ENCODE results near the gene AADACL2.

DNA sequence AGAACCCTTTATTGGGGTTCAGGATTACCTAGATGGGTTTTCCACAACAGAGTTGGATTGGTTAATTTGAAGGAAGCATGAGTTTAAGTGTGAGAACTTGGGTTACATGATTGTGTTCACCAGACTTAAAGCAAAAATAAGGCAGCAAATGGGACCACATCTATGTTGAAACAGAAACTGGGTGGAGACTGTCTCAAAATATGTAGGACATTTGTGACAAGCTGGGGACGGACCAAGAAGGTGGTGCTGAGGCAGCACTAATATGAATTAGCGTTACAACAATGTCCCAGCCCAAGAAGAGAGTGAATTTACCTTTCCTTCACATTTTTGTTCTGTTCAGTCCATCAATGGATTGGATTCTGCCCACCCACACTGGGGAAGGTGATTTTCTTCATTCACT, 866 bp upstream of the AADACL2 start:
- TF ChIP-seq, protein P1, sequence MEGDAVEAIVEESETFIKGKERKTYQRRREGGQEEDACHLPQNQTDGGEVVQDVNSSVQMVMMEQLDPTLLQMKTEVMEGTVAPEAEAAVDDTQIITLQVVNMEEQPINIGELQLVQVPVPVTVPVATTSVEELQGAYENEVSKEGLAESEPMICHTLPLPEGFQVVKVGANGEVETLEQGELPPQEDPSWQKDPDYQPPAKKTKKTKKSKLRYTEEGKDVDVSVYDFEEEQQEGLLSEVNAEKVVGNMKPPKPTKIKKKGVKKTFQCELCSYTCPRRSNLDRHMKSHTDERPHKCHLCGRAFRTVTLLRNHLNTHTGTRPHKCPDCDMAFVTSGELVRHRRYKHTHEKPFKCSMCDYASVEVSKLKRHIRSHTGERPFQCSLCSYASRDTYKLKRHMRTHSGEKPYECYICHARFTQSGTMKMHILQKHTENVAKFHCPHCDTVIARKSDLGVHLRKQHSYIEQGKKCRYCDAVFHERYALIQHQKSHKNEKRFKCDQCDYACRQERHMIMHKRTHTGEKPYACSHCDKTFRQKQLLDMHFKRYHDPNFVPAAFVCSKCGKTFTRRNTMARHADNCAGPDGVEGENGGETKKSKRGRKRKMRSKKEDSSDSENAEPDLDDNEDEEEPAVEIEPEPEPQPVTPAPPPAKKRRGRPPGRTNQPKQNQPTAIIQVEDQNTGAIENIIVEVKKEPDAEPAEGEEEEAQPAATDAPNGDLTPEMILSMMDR (IDR thresholded peaks at IDR 0.05; ENCODE audit: low read depth, low read length, missing input control), result no peak
- TF ChIP-seq RAD21 (IDR thresholded peaks at IDR 0.05), result no peak
- TF ChIP-seq, protein P2, sequence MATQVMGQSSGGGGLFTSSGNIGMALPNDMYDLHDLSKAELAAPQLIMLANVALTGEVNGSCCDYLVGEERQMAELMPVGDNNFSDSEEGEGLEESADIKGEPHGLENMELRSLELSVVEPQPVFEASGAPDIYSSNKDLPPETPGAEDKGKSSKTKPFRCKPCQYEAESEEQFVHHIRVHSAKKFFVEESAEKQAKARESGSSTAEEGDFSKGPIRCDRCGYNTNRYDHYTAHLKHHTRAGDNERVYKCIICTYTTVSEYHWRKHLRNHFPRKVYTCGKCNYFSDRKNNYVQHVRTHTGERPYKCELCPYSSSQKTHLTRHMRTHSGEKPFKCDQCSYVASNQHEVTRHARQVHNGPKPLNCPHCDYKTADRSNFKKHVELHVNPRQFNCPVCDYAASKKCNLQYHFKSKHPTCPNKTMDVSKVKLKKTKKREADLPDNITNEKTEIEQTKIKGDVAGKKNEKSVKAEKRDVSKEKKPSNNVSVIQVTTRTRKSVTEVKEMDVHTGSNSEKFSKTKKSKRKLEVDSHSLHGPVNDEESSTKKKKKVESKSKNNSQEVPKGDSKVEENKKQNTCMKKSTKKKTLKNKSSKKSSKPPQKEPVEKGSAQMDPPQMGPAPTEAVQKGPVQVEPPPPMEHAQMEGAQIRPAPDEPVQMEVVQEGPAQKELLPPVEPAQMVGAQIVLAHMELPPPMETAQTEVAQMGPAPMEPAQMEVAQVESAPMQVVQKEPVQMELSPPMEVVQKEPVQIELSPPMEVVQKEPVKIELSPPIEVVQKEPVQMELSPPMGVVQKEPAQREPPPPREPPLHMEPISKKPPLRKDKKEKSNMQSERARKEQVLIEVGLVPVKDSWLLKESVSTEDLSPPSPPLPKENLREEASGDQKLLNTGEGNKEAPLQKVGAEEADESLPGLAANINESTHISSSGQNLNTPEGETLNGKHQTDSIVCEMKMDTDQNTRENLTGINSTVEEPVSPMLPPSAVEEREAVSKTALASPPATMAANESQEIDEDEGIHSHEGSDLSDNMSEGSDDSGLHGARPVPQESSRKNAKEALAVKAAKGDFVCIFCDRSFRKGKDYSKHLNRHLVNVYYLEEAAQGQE (IDR thresholded peaks at IDR 0.05), result no peak
- TF ChIP-seq HNF4G (IDR thresholded peaks at IDR 0.05), result no peak
- no peak for TF ChIP-seq HNF4A (conservative IDR thresholded peaks at IDR 0.05)
- TF ChIP-seq RXRA (IDR thresholded peaks at IDR 0.05), result no peak
- TF ChIP-seq, protein P3, sequence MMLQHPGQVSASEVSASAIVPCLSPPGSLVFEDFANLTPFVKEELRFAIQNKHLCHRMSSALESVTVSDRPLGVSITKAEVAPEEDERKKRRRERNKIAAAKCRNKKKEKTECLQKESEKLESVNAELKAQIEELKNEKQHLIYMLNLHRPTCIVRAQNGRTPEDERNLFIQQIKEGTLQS (IDR thresholded peaks at IDR 0.05), result no peak
- TF ChIP-seq, protein P4, sequence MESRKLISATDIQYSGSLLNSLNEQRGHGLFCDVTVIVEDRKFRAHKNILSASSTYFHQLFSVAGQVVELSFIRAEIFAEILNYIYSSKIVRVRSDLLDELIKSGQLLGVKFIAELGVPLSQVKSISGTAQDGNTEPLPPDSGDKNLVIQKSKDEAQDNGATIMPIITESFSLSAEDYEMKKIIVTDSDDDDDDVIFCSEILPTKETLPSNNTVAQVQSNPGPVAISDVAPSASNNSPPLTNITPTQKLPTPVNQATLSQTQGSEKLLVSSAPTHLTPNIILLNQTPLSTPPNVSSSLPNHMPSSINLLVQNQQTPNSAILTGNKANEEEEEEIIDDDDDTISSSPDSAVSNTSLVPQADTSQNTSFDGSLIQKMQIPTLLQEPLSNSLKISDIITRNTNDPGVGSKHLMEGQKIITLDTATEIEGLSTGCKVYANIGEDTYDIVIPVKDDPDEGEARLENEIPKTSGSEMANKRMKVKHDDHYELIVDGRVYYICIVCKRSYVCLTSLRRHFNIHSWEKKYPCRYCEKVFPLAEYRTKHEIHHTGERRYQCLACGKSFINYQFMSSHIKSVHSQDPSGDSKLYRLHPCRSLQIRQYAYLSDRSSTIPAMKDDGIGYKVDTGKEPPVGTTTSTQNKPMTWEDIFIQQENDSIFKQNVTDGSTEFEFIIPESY (IDR thresholded peaks at IDR 0.05), result no peak
- no peak for TF ChIP-seq TAF1 (conservative IDR thresholded peaks at IDR 0.05)
- TF ChIP-seq EGR1 (IDR thresholded peaks at IDR 0.05; ENCODE audit: low read depth in 2 of 2), result no peak
- TF ChIP-seq FOXA1 (IDR thresholded peaks at IDR 0.05), result no peak
- TF ChIP-seq YY1 (IDR thresholded peaks at IDR 0.05), result no peak
- TF ChIP-seq SP1 (IDR thresholded peaks at IDR 0.05), result no peak

All from liver (tissue), 3 donors.